HepG2 (cell line): ENCODE results near the gene GIPC1. TPM values are rescaled to one million over a fixed set of nuclear protein-coding genes. Genes with fewer than 3 reads are reported as not detected.

ENCODE experiments used
- AFF4 ChIP-seq: sonication (generic); formaldehyde crosslinking; IDR thresholded peaks from 2 replicates; pipeline ENCODE4 v1.4.0; 2020; ENCODE audit warnings: missing genetic modification reagents
- E2F2 ChIP-seq: sonication (generic); formaldehyde crosslinking; IDR thresholded peaks from 2 replicates; pipeline ENCODE4 v1.4.0; 2020; ENCODE audit warnings: missing genetic modification reagents, borderline replicate concordance
- SKI ChIP-seq: fragments of 450-650 bp; IDR thresholded peaks from one replicate; pipeline ENCODE4 v1.6.1; 2018; ENCODE audit warnings: mild to moderate bottlenecking; ENCODE audit not compliant: partially characterized antibody
- ZBTB40 ChIP-seq, 2 experiments: fragments of 450-650 bp in 1 of 2; sonication (generic) in 1 of 2; formaldehyde crosslinking in 1 of 2; IDR thresholded peaks; 2 replicates each; pipeline versions ENCODE4 v1.6.1 to v1.8.0; 2016 to 2022; ENCODE audit warnings: antibody characterized with exemption in 1 of 2, mild to moderate bottlenecking in 1 of 2, missing genetic modification reagents in 1 of 2
- ZFY ChIP-seq: sonication (generic); formaldehyde crosslinking; IDR thresholded peaks from 2 replicates; pipeline ENCODE4 v1.4.0; 2020; ENCODE audit warnings: missing genetic modification reagents
- ZNF280D ChIP-seq: sonication (generic); formaldehyde crosslinking; IDR thresholded peaks from 2 replicates; pipeline ENCODE4 v1.5.1; 2020; ENCODE audit warnings: mild to moderate bottlenecking, missing genetic modification reagents
- ZNF496 ChIP-seq: sonication (generic); formaldehyde crosslinking; IDR thresholded peaks from 2 replicates; pipeline ENCODE4 v1.8.1; 2023; ENCODE audit warnings: mild to moderate bottlenecking, moderate library complexity, missing genetic modification reagents; ENCODE audit not compliant: insufficient replicate concordance
- polyA plus RNA-seq, 8 experiments: library from polyadenylated mRNA; depleted of rRNA in 3 of 8; stranded (reverse) in 7 of 8; unstranded in 1 of 8; fragments of >200 nt; fragmentation: Illumina TruSeq in 4 of 8; extraction: Trizol in 4 of 8; gene quantifications; 2 replicates each; pipeline versions ENCODE4 v1.2.1 to v1.2.3, GENCODE V29; 2011 to 2016; ENCODE audit warnings: low read depth in 4 of 8, missing spikeins in 1 of 8, mixed read lengths in 1 of 8; ENCODE audit not compliant: insufficient read depth in 1 of 8
- total RNA-seq, 5 experiments: library from RNA; depleted of rRNA; stranded (reverse); fragments of >200 nt; fragmentation: Illumina TruSeq; extraction: Trizol; gene quantifications; 2 replicates each; pipeline ENCODE4 v1.2.3, GENCODE V29; 2016; ENCODE audit warnings: low read depth in 1 of 5

GIPC1 gene
- total and polyA plus RNA-seq, 2 of the 13 experiments (the other 11 are each of a cell fraction or from before 2014, with no cell fraction given) = 27.1 to 48.1 TPM

- TF ChIP-seq ZBTB40 (IDR thresholded peaks at IDR 0.05) (no peak), ZBTB40 (CRISPR knock-in tag; IDR thresholded peaks at IDR 0.05) (no peak), AFF4 (no peak), ZFY (CRISPR knock-in tag) (peak; percentile 50; the same call in 1 of the 2 replicates), ZNF280D (CRISPR knock-in tag) (no peak), E2F2 (CRISPR knock-in tag) (0 out of 2 replicates have a peak, but pooled peaks have one; percentile 34), SKI (no peak), ZNF496 (CRISPR knock-in tag) (no peak)
These were observed 23.6 kb downstream of the GIPC1 start (continued) for GRCh38 chr19:14472202-14472938.
